GM18508 (cell line): ENCODE data around the gene ZNF207.
"Not testable (repeated sequence)": the region's sequence is repeated elsewhere in the genome, so short reads cannot be mapped to it uniquely, and the experiment has no call there.

ENCODE experiments used
- ATAC-seq: cut with Tn5 transposase; IDR thresholded peaks from one replicate; pipeline ENCODE4 v1.9.1; 2021; ENCODE audit warnings: moderate number of reproducible peaks; ENCODE audit not compliant: insufficient read depth, unreplicated experiment

Gene ZNF207

DNA sequence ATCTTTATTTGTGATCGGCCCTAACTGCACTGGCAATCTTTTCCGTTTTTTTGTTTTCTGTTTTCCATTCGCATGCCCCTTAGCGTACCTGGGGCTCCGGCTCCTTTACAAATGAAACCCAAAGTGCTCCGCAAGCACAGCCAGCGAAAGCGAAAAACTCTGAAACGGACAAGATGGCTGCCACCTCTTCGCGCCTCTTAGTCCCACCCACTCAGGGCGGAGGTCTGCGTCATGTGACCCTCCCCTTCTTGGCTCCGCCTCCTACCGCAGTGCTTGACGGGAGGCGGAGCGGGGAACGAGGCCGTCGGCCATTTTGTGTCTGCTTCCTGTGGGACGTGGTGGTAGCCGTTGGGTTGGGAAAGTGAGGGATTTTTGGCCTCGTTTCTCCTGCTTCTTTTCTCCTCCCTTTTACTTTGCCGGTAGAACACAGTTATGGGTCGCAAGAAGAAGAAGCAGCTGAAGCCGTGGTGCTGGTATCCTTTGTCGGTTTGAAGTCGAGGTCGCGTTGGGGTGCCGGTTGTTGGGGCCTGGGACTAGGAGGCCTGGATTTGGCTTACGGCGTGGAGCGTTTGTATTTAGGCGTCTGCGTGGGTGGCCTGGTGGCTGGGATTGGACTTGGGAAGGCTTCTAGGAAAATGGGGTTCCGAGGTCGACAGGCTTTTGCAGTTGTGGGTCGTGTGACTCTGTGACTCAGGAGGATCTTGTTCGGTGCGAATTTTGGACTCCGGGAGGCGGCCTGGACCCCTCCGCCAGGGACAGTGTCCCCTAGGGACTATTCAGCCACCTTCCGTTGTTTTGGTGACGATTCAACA lies at the start of gene ZNF207:
ZNF207 (plus strand) TSS at position 304 of the 812 bp plus-strand sequence; CDS start at position 433, 129 bp downstream.
- peak; percentile 64 for ATAC-seq

- no peak for ATAC-seq
Observed at GRCh38 chr17:32302037-32302436, 47.9 kb upstream of the ZNF207 start.

GRCh38 chr17:32302860-32303649 lies 46.9 kb upstream of the ZNF207 start:
- no peak for ATAC-seq

- ATAC-seq: no peak
Observed at GRCh38 chr17:32303781-32304288, 46.1 kb upstream of the ZNF207 start.

DNA sequence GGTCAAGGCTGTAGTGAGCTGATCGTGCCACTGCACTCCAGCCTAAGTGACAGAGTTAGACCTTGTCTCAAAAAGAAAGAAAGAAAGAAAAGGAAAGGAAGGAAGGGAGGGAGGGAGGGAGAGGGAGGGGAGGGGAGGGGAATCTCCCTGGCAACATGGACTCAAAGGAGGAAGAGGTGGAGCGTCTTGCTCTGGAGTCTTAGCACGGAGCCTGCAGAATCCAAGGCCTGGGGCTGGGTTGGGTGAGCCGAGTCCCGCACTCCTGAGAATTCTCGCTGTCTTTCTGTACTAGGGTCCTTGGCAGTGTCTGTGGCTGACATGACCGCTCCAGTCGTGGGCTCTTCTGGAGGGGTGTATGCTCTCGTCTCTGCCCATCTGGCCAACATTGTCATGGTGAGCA lies 44.9 kb upstream of the ZNF207 start:
- ATAC-seq: no peak

DNA sequence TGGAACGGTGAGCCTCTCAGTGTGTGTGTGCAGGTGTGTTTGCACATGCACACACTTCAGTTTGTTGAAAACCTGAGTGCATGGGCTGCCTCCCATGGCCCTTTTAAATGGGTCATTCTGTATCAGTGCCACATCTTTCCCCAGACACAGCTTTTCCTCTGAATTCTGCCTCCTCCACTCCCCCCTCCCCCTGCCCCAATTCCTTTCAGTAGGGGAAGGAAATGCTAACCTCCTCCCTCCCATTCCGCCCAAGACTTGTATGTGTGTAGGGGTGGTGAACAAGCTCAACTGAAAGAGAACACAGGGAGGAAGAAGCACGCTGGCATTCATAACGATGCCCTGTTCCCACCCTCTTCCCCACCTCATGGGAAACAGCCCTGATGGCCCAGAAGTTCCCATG lies 42.3 kb upstream of the ZNF207 start:
- ATAC-seq: no peak

- no peak for ATAC-seq
Observed at GRCh38 chr17:32311028-32311536, 38.9 kb upstream of the ZNF207 start.

GRCh38 chr17:32314636-32315035 lies 35.3 kb upstream of the ZNF207 start:
- ATAC-seq: no peak

GRCh38 chr17:32315171-32315570 lies 34.8 kb upstream of the ZNF207 start:
- ATAC-seq: no peak

- not testable (repeated sequence) for ATAC-seq
Observed at GRCh38 chr17:32316653-32317052, 33.3 kb upstream of the ZNF207 start.

DNA sequence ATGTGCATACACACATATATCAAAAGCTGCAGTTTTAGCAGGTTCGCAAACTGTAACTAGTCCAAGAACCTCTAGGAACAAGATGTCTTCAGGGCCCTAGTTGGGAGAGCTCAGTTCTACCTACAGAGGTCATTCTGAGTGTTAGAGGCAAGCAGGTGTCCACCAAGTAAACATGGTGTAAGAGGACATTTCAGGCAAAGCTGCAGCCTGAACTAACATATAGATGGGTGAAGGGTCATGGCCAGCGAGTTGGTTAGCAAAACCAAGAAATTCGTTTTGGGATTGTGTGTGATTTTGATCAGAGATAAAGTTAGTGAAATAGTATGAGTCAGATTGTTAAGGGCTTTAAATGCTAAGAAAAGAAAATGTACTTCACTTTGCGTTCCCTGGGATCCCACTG lies 32.6 kb upstream of the ZNF207 start:
- ATAC-seq: no peak

DNA sequence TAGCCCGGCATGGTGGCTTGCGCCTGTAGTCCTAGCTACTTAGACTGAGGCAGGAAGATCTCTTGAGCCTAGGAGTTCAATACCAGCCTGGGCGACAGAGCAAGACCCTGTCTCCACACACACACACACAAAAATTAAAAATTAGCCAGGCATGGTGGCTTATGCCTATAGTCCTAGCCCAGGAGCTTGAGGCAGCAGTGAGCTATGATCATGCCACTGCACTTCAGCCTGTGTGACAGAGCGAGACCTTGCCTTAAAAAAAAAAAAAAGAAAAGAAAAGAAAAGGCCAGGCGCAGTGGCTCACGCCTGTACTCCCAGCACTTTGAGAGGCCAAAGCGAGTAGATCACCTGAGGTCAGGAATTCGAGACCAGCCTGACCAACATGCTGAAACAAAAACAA lies 31.9 kb upstream of the ZNF207 start:
- no peak for ATAC-seq

DNA sequence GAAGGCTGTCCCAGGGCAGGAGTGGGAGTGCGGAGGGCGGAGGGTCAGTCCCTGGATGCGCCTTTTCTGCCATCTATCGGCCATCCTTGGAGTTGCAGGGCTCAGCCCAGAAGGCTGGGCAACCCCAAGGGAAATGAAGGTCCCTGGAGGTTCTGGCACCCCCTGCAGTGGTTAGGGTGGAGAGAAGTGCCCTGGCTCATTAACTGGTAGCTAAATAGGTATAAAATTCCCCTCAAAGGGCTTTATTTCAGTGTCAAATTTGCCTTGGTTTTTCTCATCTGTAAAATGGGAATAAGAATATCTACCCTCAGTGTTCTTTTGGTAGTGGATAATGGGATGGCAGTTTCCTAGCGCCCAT lies 30.4 kb upstream of the ZNF207 start:
- no peak for ATAC-seq

DNA sequence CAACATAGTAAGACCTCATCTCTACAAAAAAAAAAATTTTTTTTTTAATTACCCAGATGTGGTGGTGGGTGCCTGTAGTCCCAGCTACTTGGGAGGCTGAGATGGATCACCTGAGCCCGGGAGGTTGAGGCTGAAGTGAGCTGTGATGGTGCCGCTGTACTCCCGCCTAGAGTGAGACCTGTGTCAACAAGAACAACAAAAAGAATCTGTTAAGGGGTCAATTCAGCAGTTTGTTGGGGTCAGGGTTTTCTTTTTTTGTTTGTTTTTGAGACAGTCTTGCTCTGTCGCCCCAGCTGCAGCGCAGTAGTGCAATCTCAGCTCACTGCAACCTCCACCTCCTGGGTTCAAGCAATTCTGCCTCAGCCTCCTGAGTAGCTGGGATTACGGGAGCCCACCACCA lies 29.9 kb upstream of the ZNF207 start:
- ATAC-seq: not testable (repeated sequence)

- ATAC-seq: no peak
Observed at GRCh38 chr17:32320847-32321246, 29.1 kb upstream of the ZNF207 start.

DNA sequence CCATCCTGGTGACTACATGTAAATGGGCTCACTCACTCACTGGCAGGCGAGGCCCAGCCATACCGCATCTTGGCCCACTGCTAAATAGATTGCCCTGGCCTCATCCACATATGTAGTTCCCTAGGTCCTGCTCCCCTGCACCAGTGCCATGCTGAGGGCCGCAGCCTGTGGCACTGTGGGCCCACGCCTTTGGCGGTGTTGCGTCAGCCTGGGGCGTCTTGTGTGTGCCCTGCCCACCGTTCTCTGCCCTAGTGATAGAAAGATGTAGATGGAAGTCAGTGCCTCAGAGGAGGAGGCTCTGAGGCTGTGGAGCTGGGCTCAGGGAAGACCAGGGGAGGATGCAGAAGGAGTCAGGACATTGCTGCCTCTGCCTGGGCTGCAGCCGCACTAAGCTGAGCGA lies 26.9 kb upstream of the ZNF207 start:
- ATAC-seq: no peak

- ATAC-seq: no peak
Observed at GRCh38 chr17:32323811-32324491, 26.0 kb upstream of the ZNF207 start.

GRCh38 chr17:32327911-32328310 lies 22.0 kb upstream of the ZNF207 start:
- no peak for ATAC-seq

GRCh38 chr17:32330147-32330546 lies 19.8 kb upstream of the ZNF207 start:
- ATAC-seq: no peak

GRCh38 chr17:32331243-32332040 lies 18.5 kb upstream of the ZNF207 start:
- ATAC-seq: no peak
